SK-N-MC (cell line): ENCODE measurements around the gene RELN.

Source experiments
- EZH2 ChIP-seq: fragments of 200-600 bp; sonication (generic); IDR thresholded peaks from one replicate; pipeline ENCODE4 v1.6.1; 2017; ENCODE audit warnings: antibody characterized with exemption
- FOXP2 ChIP-seq: optimal IDR thresholded peaks from 2 replicates; pipeline ENCODE3; 2011; ENCODE audit warnings: mild to moderate bottlenecking, moderate library complexity; ENCODE audit not compliant: insufficient read depth; ENCODE audit errors: extremely low read length, control extremely low read depth
- POLR2AphosphoS5 ChIP-seq: IDR thresholded peaks from 2 replicates; pipeline ENCODE4 v1.6.1; 2012; ENCODE audit warnings: mild to moderate bottlenecking, low read depth, low read length, borderline replicate concordance

GRCh38 chr7:104029765-104030164 is 40.3 kb upstream of the RELN start:
- TF ChIP-seq POLR2AphosphoS5 (no peak), EZH2 (no peak), FOXP2 (no peak)
